Regular cardiac myocyte (primary cell): ENCODE data around the gene OR2T8. TPM values are rescaled to one million over a fixed set of nuclear protein-coding genes. Genes with fewer than 3 reads are reported as not detected.

Experiments used
- total RNA-seq: library from RNA; depleted of rRNA; stranded (reverse); fragments of >200 nt; gene quantifications from 2 replicates; pipeline ENCODE4 v1.2.3, GENCODE V29; 2014

The OR2T8 gene
- total RNA-seq, result under 0.01 TPM in 1 of 2 replicates, not detected in the other

DNA sequence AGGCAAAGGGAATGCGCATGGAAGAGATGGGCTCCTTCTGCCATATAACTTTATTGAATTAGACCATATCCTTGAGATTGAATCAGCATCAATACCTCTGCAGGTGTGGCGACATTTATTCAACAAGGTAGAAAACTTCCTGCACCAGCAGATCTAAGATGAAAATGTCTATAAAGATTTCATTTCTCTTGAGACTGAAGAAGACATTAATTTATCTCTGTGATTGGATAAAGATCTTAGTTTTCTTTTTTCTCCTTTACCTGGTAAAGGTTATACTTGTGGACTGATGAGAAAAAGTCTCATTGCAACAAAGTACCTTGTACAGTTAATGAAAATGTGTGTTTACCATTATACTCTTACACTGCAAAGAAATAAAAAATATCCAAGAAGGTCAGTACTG, at the start of gene OR2T8:
TSS of gene OR2T8 (plus strand) at position 301 of the 400 bp plus-strand sequence. CDS start 766 bp downstream, outside the sequence.

GRCh38 chr1:247895163-247895637, 24.9 kb upstream of the OR2T8 start, which contains the start of gene OR2W3:
Gene OR2W3, plus strand, starts transcription at chr1:247895587. Its CDS starts 0 bp downstream, at chr1:247895587.

DNA sequence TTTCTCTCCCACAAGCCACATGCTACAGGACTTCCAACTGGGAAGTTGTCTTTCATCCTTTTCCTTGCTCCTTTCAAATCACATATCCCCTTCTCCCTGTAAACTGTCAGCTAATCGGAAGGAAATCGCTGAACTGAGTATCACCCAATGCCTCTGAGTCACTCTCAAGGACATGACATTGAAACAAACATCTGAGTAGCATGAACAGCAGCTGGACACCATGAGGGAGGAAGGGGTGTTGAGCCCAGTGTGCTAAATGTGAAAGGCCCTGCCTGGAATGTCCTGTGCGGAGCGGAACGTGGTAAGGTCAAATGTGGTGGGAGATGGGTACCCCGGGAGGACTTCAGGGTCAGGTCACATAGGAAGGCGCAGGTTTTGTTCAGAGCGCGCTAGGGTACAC, 4.8 kb downstream of the OR2T8 start, which contains the start of gene OR2AJ1:
TSS of gene OR2AJ1 (plus strand) at position 22 of the 400 bp plus-strand sequence. CDS start 8,880 bp downstream, outside the sequence.

GRCh38 chr1:247948558-247948957, 28.5 kb downstream of the OR2T8 start, which contains the start of gene OR2L8:
Gene OR2L8, plus strand, starts transcription at chr1:247948858. Its CDS starts 0 bp downstream, at chr1:247948858.

GRCh38 chr1:247964933-247965332, 44.9 kb downstream of the OR2T8 start, which contains the start of gene OR2AK2:
Gene OR2AK2, plus strand, starts transcription at chr1:247965233. Its CDS starts 144 bp downstream, at chr1:247965377.

Other genes with a start within 250 kb of the OR2T8 start
- not detected in 2 replicates for gene OR13G1, start 240.5 kb upstream of the OR2T8 start, total RNA-seq
- not detected in 2 replicates for gene OR6F1, start 203.6 kb upstream of the OR2T8 start, total RNA-seq
- not detected in 2 replicates for gene OR14K1, start 181.6 kb upstream of the OR2T8 start, total RNA-seq
- gene OR14A2, start 172.1 kb upstream of the OR2T8 start, total RNA-seq, result not detected in 2 replicates
- not detected in 2 replicates for gene OR1C1, start 159.7 kb upstream of the OR2T8 start, total RNA-seq
- gene OR14A16, start 96.1 kb upstream of the OR2T8 start, total RNA-seq, result not detected in 2 replicates
- not detected in 2 replicates for gene OR11L1, start 78.4 kb upstream of the OR2T8 start, total RNA-seq
- gene TRIM58, start 63.1 kb upstream of the OR2T8 start, total RNA-seq, result 1.1 and 3.1 TPM in 2 replicates
- gene OR2W3, start 24.7 kb upstream of the OR2T8 start, total RNA-seq, result 0.58 TPM in 1 of 2 replicates, not detected in the other
- gene OR2AJ1, start 4.6 kb downstream of the OR2T8 start, total RNA-seq, result not detected in 2 replicates
- not detected in 2 replicates for gene OR2L8, start 28.6 kb downstream of the OR2T8 start, total RNA-seq
- 0.28 TPM in 1 of 2 replicates, not detected in the other for gene OR2AK2, start 45.0 kb downstream of the OR2T8 start, total RNA-seq
- gene OR2L5, start 93.4 kb downstream of the OR2T8 start, total RNA-seq, result not detected in 2 replicates
- not detected in 2 replicates for gene OR2L2, start 109.8 kb downstream of the OR2T8 start, total RNA-seq
- not detected in 2 replicates for gene OR2L3, start 126.6 kb downstream of the OR2T8 start, total RNA-seq
- under 0.01 TPM in 1 of 2 replicates, not detected in the other for gene OR2L13, start 174.9 kb downstream of the OR2T8 start, total RNA-seq
- not detected in 2 replicates for gene OR2M5, start 224.9 kb downstream of the OR2T8 start, total RNA-seq